Esophagus muscularis mucosa (tissue), 4 donors: Measurements from ENCODE around the gene CLEC16A. TPM values are rescaled to one million over a fixed set of nuclear protein-coding genes. Genes with fewer than 3 reads are reported as not detected.

Experiments used
- DNase-seq: peaks from one replicate; pipeline ENCODE4 v3.0.0-alpha.2; 2017; ENCODE audit errors: extremely low spot score
- H3K27ac ChIP-seq, 4 donors: fragments of 200-600 bp; sonication (generic); replicated peaks in 1 of 4; 1 replicate in 3 of 4; 2 replicates in 1 of 4; pipeline ENCODE4 v1.5.1; 2016 to 2019; ENCODE audit warnings: mild to moderate bottlenecking in 1 of 4
- H3K27me3 ChIP-seq, 4 donors: fragments of 200-600 bp; sonication (generic); one replicate each; pipeline versions ENCODE4 v1.5.1 to v1.6.0; 2016 to 2019
- H3K36me3 ChIP-seq, 4 donors: fragments of 200-600 bp; sonication (generic); one replicate each; pipeline ENCODE4 v1.5.1; 2016 to 2019
- H3K4me1 ChIP-seq, 4 donors: fragments of 200-600 bp; sonication (generic); one replicate each; pipeline ENCODE4 v1.5.1; 2016 to 2019
- H3K4me3 ChIP-seq, 4 donors: fragments of 200-600 bp; sonication (generic); 1 replicate in 2 of 4; 2 replicates in 2 of 4; pipeline ENCODE4 v1.5.1; 2016 to 2019; ENCODE audit warnings: mild to moderate bottlenecking in 4 of 4, moderate library complexity in 1 of 4
- H3K9me3 ChIP-seq, 4 donors: fragments of 200-600 bp; sonication (generic); 1 replicate in 3 of 4; 2 replicates in 1 of 4; pipeline ENCODE4 v1.5.1; 2016 to 2019
- CTCF ChIP-seq, 3 experiments: fragments of 200-600 bp in 2 of 3; fragments of 450-650 bp in 1 of 3; sonication (generic) in 2 of 3; IDR thresholded peaks; one replicate each; pipeline ENCODE4 v1.5.1; 2017 to 2019; ENCODE audit warnings: antibody characterized with exemption in 3 of 3, mild to moderate bottlenecking in 2 of 3, moderate library complexity in 1 of 3
- EP300 ChIP-seq: sonication (generic); formaldehyde crosslinking; IDR thresholded peaks from one replicate; pipeline ENCODE4 v1.6.1; 2017; ENCODE audit warnings: antibody characterized with exemption
- POLR2A ChIP-seq: fragments of 450-650 bp; IDR thresholded peaks from one replicate; pipeline ENCODE4 v1.6.1; 2017; ENCODE audit warnings: antibody characterized with exemption, moderate library complexity, mild to moderate bottlenecking, low read depth
- POLR2AphosphoS5 ChIP-seq, 2 donors: sonication (generic); formaldehyde crosslinking; IDR thresholded peaks; one replicate each; pipeline ENCODE4 v1.6.1; 2017; ENCODE audit warnings: antibody characterized with exemption in 2 of 2
- WGBS: methylation state at CpG from one replicate; pipeline ENCODE4 v1.1.5; 2018; 5-methylcytosine and 5-hydroxymethylcytosine counted together
- intact Hi-C: fragments of 100-400 bp; cut with DNase I; formaldehyde crosslinking; loops from one replicate; pipeline ENCODE4 v1.15.1; 2023
- total RNA-seq, 4 donors: library from RNA; depleted of rRNA; stranded (reverse); fragments of >200 nt; gene quantifications; one replicate each; pipeline versions ENCODE4 v1.1.0 to v1.2.1, GENCODE V29; 2016

CLEC16A gene
- total RNA-seq, 4 donors from 2014 or later = 22.3 to 34.7 (median 29.2) TPM

GRCh38 chr16:11224096-11224893 lies 279.9 kb downstream of the CLEC16A start:
- intact Hi-C loops = no loop called here

GRCh38 chr16:11224894-11225676 lies 280.7 kb downstream of the CLEC16A start:
- Histone ChIP-seq H3K27ac (peak overlapping the region in 3 of 4 donors; percentile 25 to 61 (median 60)), H3K27me3 (no peaks in the 10 kb centered on the region), H3K36me3 (no peaks in the 10 kb centered on the region), H3K9me3 (no peaks in the 10 kb centered on the region), H3K4me1 (peaks cover 9 to 27% (median 18%) of the 10 kb centered on the region in 4 donors), H3K4me3 (no peak overlapping the region)
- 79% methylated on average over 21 of the region's 21 CpGs for WGBS
- TF ChIP-seq POLR2AphosphoS5 (IDR thresholded peaks at IDR 0.05) (no peak), EP300 (no peak), CTCF (IDR thresholded peaks at IDR 0.05) (no peak), POLR2A (no peak)
- DNase-seq = no peak
- intact Hi-C loops = no loop called here

More at GRCh38 chr16:11224096-11224893, 279.9 kb downstream of the CLEC16A start:
- WGBS = 69% methylated on average over 24 of the region's 24 CpGs
- H3K4me1 ChIP-seq = peaks cover 9 to 27% (median 18%) of the 10 kb centered on the region in 4 donors
- no peaks in the 10 kb centered on the region for H3K36me3 ChIP-seq
- DNase-seq = peak; percentile 95
- H3K4me3 ChIP-seq = no peak overlapping the region
- H3K27me3 ChIP-seq = no peaks in the 10 kb centered on the region
- peak overlapping the region; percentile 25 to 61 (median 54) for H3K27ac ChIP-seq
- TF ChIP-seq EP300 = peak; percentile 84
- TF ChIP-seq POLR2A = no peak
- peak; percentile 67 to 80 for TF ChIP-seq POLR2AphosphoS5 (IDR thresholded peaks at IDR 0.05)
- H3K9me3 ChIP-seq = peaks cover 0 to under 1% (median 0%) of the 10 kb centered on the region in 4 donors

- Histone ChIP-seq H3K4me1 (peaks cover 9 to 27% (median 18%) of the 10 kb centered on the region in 4 donors), H3K27ac (no peak overlapping the region), H3K27me3 (no peaks in the 10 kb centered on the region), H3K36me3 (no peaks in the 10 kb centered on the region), H3K4me3 (no peak overlapping the region), H3K9me3 (no peaks in the 10 kb centered on the region)
- intact Hi-C loops = no loop called here
- WGBS = 88% methylated on average over 11 of the region's 18 CpGs
- TF ChIP-seq CTCF (IDR thresholded peaks at IDR 0.05) = no peak
- TF ChIP-seq POLR2A = no peak
- TF ChIP-seq EP300 = no peak
- TF ChIP-seq POLR2AphosphoS5 (IDR thresholded peaks at IDR 0.05) = no peak
- no peak for DNase-seq
Measured at GRCh38 chr16:11225677-11226549, 281.5 kb downstream of the CLEC16A start.

GRCh38 chr16:11229432-11229831 lies 285.1 kb downstream of the CLEC16A start:
- no peaks in the 10 kb centered on the region for H3K9me3 ChIP-seq
- H3K4me3 ChIP-seq = no peak overlapping the region
- H3K36me3 ChIP-seq = no peaks in the 10 kb centered on the region
- no peaks in the 10 kb centered on the region for H3K27me3 ChIP-seq
- WGBS = 80% methylated on average over 5 of the region's 5 CpGs
- TF ChIP-seq POLR2AphosphoS5 (IDR thresholded peaks at IDR 0.05) (no peak), POLR2A (no peak), CTCF (IDR thresholded peaks at IDR 0.05) (no peak), EP300 (no peak)
- peaks cover 14 to 19% (median 17%) of the 10 kb centered on the region in 4 donors for H3K4me1 ChIP-seq
- DNase-seq = no peak
- intact Hi-C loops = no loop called here
- no peak overlapping the region for H3K27ac ChIP-seq
